B cell (primary cell): ENCODE results near the gene USP14. TPM values are rescaled to one million over a fixed set of nuclear protein-coding genes. Genes with fewer than 3 reads are reported as not detected.

Experiments used
- ATAC-seq: fragments of 200-7000 bp; cut with Tn5 transposase; one replicate; pipeline ENCODE4 v1.10.0; 2021; ENCODE audit warnings: low read depth, mild to moderate bottlenecking, moderate number of reproducible peaks, moderate library complexity
- CTCF ChIA-PET: fragments of 350-600 bp; sonication (Branson Sonifier 250); formaldehyde crosslinking; loops from one replicate; lab custom pipeline; 2021; ENCODE audit warnings: antibody characterized with exemption, inconsistent platforms; lab: Charles Lee
- POLR2A ChIA-PET: fragments of 350-600 bp; sonication (Branson Sonifier 250); formaldehyde crosslinking; loops from one replicate; lab custom pipeline; 2021; ENCODE audit warnings: antibody characterized with exemption; lab: Charles Lee
- DNase-seq: peaks from one replicate; pipeline ENCODE4 v3.0.0; 2013
- H2AFZ ChIP-seq: 2 replicates; pipeline ENCODE4 v1.6.1; 2012; ENCODE audit warnings: mild to moderate bottlenecking, low read depth, low read length; ENCODE audit not compliant: insufficient read depth, poor library complexity, severe bottlenecking
- H3K27ac ChIP-seq, 2 donors: 1 replicate in 1 of 2; 2 replicates in 1 of 2; pipeline ENCODE4 v1.5.1; 2012 to 2013; ENCODE audit warnings: low read length in 2 of 2, mild to moderate bottlenecking in 2 of 2, moderate library complexity in 1 of 2
- H3K27me3 ChIP-seq, 4 experiments: fragments of 200-600 bp in 1 of 4; sonication (generic) in 1 of 4; replicated peaks in 1 of 4; 1 replicate in 2 of 4; 2 replicates in 2 of 4; pipeline versions ENCODE4 v1.6.1 to v1.7.0; 2013 to 2016; ENCODE audit warnings: low read length in 3 of 4, mild to moderate bottlenecking in 2 of 4, mixed read lengths in 1 of 4, moderate library complexity in 1 of 4; ENCODE audit not compliant: insufficient read depth in 4 of 4, control insufficient read depth in 3 of 4; ENCODE audit errors: control extremely low read depth in 1 of 4
- H3K36me3 ChIP-seq, 2 experiments: replicated peaks in 1 of 2; 1 replicate in 1 of 2; 2 replicates in 1 of 2; pipeline versions ENCODE4 v1.6.1 to v1.7.1; 2013; ENCODE audit warnings: low read length in 1 of 2; ENCODE audit not compliant: insufficient read depth in 2 of 2, control insufficient read depth in 1 of 2; ENCODE audit errors: control extremely low read depth in 1 of 2, extremely low read depth in 1 of 2
- H3K4me1 ChIP-seq, 2 donors: fragments of 200-600 bp in 1 of 2; sonication (generic) in 1 of 2; 1 replicate in 1 of 2; 2 replicates in 1 of 2; pipeline versions ENCODE4 v1.5.1 to v1.6.1; 2013 to 2017; ENCODE audit warnings: low read length in 2 of 2; ENCODE audit not compliant: control insufficient read depth in 2 of 2, insufficient read depth in 2 of 2
- H3K4me2 ChIP-seq: replicated peaks from 2 replicates; pipeline ENCODE3; 2012; ENCODE audit warnings: mild to moderate bottlenecking, low read depth, low read length; ENCODE audit not compliant: poor library complexity, severe bottlenecking
- H3K4me3 ChIP-seq, 5 experiments: fragments of 200-600 bp in 1 of 5; sonication (generic) in 1 of 5; 1 replicate in 3 of 5; 2 replicates in 2 of 5; pipeline versions ENCODE4 v1.5.1 to v1.7.0; 2011 to 2016; ENCODE audit warnings: low read length in 4 of 5, mild to moderate bottlenecking in 4 of 5, low read depth in 2 of 5, control low read depth in 1 of 5, moderate library complexity in 1 of 5; ENCODE audit not compliant: insufficient read depth in 1 of 5; ENCODE audit errors: control extremely low read depth in 1 of 5, extremely low read depth in 1 of 5
- H3K79me2 ChIP-seq: fragments of 200-600 bp; sonication (generic); one replicate; pipeline ENCODE4 v1.6.0; 2016; ENCODE audit warnings: low read length; ENCODE audit not compliant: control insufficient read depth, insufficient read depth
- H3K9ac ChIP-seq: fragments of 200-600 bp; sonication (generic); 2 replicates; pipeline ENCODE4 v1.6.1; 2017; ENCODE audit warnings: mild to moderate bottlenecking, low read length, moderate library complexity
- H3K9me3 ChIP-seq, 3 donors: one replicate each; pipeline versions ENCODE4 v1.6.1 to v1.7.1; 2013; ENCODE audit warnings: low read length in 2 of 3; ENCODE audit not compliant: control insufficient read depth in 2 of 3, insufficient read depth in 1 of 3; ENCODE audit errors: control extremely low read depth in 1 of 3
- H4K20me1 ChIP-seq: 2 replicates; pipeline ENCODE4 v1.6.0; 2012; ENCODE audit warnings: mild to moderate bottlenecking, low read length; ENCODE audit not compliant: insufficient read depth, control insufficient read depth, poor library complexity, severe bottlenecking
- H3K27ac Mint-ChIP-seq: one replicate; pipeline ENCODE4 v1.8.0; 2021; ENCODE audit warnings: mixed read lengths
- H3K27me3 Mint-ChIP-seq: one replicate; pipeline ENCODE4 v1.8.0; 2021; ENCODE audit warnings: mixed read lengths
- H3K4me1 Mint-ChIP-seq: one replicate; pipeline ENCODE4 v1.8.0; 2021; ENCODE audit warnings: mixed read lengths
- H3K4me3 Mint-ChIP-seq: one replicate; pipeline ENCODE4 v1.8.0; 2021; ENCODE audit warnings: mixed read lengths
- H3K9me3 Mint-ChIP-seq: one replicate; pipeline ENCODE4 v1.8.0; 2022; ENCODE audit warnings: mixed read lengths; ENCODE audit not compliant: insufficient read depth
- EZH2 ChIP-seq: IDR thresholded peaks from 2 replicates; pipeline ENCODE4 v1.6.1; 2012; ENCODE audit warnings: borderline replicate concordance, low read depth, mild to moderate bottlenecking, moderate library complexity, low read length; ENCODE audit not compliant: insufficient read depth, poor library complexity, severe bottlenecking
- WGBS: methylation state at CpG from one replicate; pipeline ENCODE4 v1.1.5; 2013; ENCODE audit warnings: missing lambda C conversion rate; ENCODE audit not compliant: insufficient coverage; 5-methylcytosine and 5-hydroxymethylcytosine counted together
- intact Hi-C: fragments of 100-400 bp; cut with micrococcal nuclease; formaldehyde crosslinking; loops from one replicate; pipeline ENCODE4 v1.10.0; 2022
- polyA plus RNA-seq: library from polyadenylated mRNA; depleted of rRNA; stranded (reverse); fragments of >200 nt; gene quantifications from 2 replicates; pipeline ENCODE4 v1.2.3, GENCODE V29; 2012
- small RNA-seq: library from RNA; depleted of rRNA; stranded (forward); fragments of <200 nt; gene quantifications from one replicate; pipeline ENCODE3, GENCODE V24; 2012; ENCODE audit warnings: low replicate concordance, low read depth; ENCODE audit not compliant: insufficient read length
- total RNA-seq, 2 donors: library from RNA; stranded (reverse); fragments of 120-200 nt in 1 of 2; gene quantifications; 1 replicate in 1 of 2; 2 replicates in 1 of 2; pipeline versions ENCODE4 v1.2.3 to v1.2.4, GENCODE V29; 2013 to 2022
- TF ChIP-seq, protein P1 (sequence below): fragments of 200-600 bp; IDR thresholded peaks from one replicate; pipeline ENCODE4 v1.8.0; 2022; ENCODE audit warnings: antibody characterized with exemption, mild to moderate bottlenecking

USP14 gene
- total and polyA plus RNA-seq, 2 donors (not counting 1 experiment from before 2014, with no cell fraction given) = 6.0 to 38.9 TPM

DNA sequence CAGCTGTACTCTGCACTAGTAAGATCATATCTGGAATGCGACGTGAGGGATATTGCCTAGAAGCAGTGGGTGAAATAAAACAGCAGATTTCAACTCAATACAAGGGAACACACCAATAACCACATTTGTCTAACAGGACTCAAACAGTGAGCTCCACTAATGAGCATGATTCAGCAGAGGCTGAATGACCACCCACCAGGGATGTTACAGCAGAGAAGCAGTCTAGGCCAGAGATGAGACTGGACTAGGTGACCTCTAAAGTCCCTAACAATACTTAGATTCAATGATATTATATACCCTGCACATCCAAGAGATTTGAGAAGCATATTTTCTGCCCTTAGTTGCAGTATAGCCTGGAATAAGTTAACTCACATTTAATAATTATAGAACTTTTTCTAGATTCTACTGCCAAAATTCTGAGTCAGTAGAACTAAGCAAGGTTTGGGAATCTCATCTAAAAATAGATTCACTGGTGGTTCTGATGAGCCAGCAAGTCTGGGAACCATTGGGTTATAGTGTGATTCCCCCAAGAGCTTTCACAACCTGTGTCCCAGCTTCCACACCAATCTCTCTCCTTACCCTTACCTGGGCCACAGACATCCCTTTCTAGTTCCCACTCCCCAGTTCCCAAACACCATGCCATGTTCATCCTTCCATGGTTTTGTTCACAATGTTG is 103.2 kb downstream of the USP14 start:
- DNase-seq (no peak), ATAC-seq (no peak)
- Histone ChIP-seq H3K36me3 (peaks cover 0 to 59% of the 10 kb centered on the region in 2 experiments), H3K4me3 (no peak overlapping the region), H3K4me2 (no peak overlapping the region), H3K27ac (no peak overlapping the region), H3K27me3 (no peaks in the 10 kb centered on the region), H3K79me2 (peaks cover 8% of the 10 kb centered on the region), H3K9me3 (no peaks in the 10 kb centered on the region), H2AFZ (no peak overlapping the region), H4K20me1 (no peaks in the 10 kb centered on the region), H3K4me1 (no peaks in the 10 kb centered on the region), H3K9ac (no peak overlapping the region)
- ChIA-PET CTCF (interaction anchor here (1.2 kb wide), 1 partner anchor 49 kb away, joined by 3 read pairs; no protein-coding TSS in a partner anchor), POLR2A (no interaction called here)
- Mint-ChIP-seq H3K4me3 (no peak overlapping the region), H3K27ac (no peak overlapping the region), H3K9me3 (no peaks in the 10 kb centered on the region), H3K4me1 (peaks cover 6% of the 10 kb centered on the region), H3K27me3 (no peaks in the 10 kb centered on the region)
- no peak for TF ChIP-seq EZH2
- TF ChIP-seq, protein P1, sequence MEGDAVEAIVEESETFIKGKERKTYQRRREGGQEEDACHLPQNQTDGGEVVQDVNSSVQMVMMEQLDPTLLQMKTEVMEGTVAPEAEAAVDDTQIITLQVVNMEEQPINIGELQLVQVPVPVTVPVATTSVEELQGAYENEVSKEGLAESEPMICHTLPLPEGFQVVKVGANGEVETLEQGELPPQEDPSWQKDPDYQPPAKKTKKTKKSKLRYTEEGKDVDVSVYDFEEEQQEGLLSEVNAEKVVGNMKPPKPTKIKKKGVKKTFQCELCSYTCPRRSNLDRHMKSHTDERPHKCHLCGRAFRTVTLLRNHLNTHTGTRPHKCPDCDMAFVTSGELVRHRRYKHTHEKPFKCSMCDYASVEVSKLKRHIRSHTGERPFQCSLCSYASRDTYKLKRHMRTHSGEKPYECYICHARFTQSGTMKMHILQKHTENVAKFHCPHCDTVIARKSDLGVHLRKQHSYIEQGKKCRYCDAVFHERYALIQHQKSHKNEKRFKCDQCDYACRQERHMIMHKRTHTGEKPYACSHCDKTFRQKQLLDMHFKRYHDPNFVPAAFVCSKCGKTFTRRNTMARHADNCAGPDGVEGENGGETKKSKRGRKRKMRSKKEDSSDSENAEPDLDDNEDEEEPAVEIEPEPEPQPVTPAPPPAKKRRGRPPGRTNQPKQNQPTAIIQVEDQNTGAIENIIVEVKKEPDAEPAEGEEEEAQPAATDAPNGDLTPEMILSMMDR = no peak
- WGBS = no CpG with 5 or more reads among the region's 2 CpGs
- intact Hi-C loops = no loop called here

Small RNA genes lying within 50 kb of the gene (small RNA-seq; reads per million reads assigned to genes)
- gene MIR8078 = not detected

Other genes starting within 250 kb of the USP14 start
- 0.49 and 0.95 TPM in 2 replicates for gene TUBB8B, start 108.9 kb upstream of the USP14 start, total RNA-seq
- 1.6 and 6.3 TPM in 2 replicates for gene TUBB8B, start 108.9 kb upstream of the USP14 start, polyA plus RNA-seq
- 78.7 and 83.1 TPM in 2 replicates for gene THOC1, start 109.5 kb downstream of the USP14 start, total RNA-seq
- 18.3 and 41.0 TPM in 2 replicates for gene THOC1, start 109.5 kb downstream of the USP14 start, polyA plus RNA-seq